Measurements from ENCODE around the gene S100A14.
"Not testable (repeated sequence)": the region's sequence is repeated elsewhere in the genome, so short reads cannot be mapped to it uniquely, and the experiment has no call there.

Gene S100A14

GRCh38 chr1:153587314-153587713 lies 28.8 kb downstream of the S100A14 start:
- no peak for DNase-seq (ENCODE audit: low read depth in 2 of 2)

- no peak for DNase-seq (ENCODE audit: low read depth in 2 of 2)
These were observed 29.8 kb downstream of the S100A14 start for GRCh38 chr1:153586347-153586746.

DNA sequence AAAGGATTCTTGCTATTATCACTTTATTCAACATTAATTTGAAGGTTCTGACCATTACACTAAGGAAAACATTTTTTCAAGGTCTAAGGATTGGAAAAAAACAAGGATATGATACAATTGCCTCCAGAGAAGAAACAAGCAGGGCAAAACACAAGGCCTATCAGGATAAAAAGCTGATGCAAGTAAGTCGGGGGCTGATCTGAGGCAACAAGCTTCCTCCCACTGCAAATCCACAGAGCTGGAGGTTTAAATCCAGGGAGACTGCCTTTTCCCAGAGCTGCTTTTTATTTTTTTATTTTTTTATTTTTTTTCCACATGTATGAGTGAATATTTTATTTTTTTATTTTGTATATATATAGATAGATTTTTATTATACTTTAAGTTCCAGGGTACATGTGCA lies 31.1 kb downstream of the S100A14 start:
- DNase-seq (ENCODE audit: low read depth in 2 of 2): no peak

- no peak for DNase-seq (ENCODE audit: low read depth in 2 of 2)
These were observed 32.1 kb downstream of the S100A14 start for GRCh38 chr1:153583976-153584375.

DNA sequence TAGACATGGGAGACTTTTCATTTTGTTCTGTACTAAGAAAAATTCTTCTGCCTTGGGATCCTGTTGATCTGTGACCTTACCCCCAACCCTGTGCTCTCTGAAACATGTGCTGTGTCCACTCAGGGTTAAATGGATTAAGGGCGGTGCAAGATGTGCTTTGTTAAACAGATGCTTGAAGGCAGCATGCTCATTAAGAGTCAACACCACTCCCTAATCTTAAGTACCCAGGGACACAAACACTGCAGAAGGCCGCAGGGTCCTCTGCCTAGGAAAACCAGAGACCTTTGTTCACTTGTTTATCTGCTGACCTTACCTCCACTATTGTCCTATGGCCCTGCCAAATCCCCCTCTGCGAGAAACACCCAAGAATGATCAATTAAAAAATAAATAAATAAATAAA lies 32.6 kb downstream of the S100A14 start:
- DNase-seq (ENCODE audit: low read depth in 2 of 2): not testable (repeated sequence)

DNA sequence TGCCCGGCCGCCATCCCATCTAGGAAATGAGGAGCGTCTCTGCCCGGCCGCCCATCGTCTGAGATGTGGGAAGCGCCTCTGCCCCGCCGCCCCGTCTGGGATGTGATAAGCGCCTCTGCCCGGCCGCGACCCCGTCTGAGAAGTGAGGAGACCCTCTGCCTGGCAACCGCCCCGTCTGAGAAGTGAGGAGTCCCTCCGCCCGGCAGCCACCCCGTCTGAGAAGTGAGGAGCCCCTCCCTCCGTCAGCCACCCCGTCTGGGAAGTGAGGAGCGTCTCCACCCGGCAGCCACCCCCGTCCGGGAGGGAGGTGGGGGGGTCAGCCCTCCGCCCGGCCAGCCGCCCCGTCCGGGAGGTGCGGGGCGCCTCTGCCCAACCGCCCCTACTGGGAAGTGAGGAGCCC lies 33.3 kb downstream of the S100A14 start:
- not testable (repeated sequence) for DNase-seq (ENCODE audit: low read depth in 2 of 2)

- no peak for DNase-seq (ENCODE audit: low read depth in 2 of 2)
These were observed 37.2 kb downstream of the S100A14 start for GRCh38 chr1:153578936-153579335.

DNA sequence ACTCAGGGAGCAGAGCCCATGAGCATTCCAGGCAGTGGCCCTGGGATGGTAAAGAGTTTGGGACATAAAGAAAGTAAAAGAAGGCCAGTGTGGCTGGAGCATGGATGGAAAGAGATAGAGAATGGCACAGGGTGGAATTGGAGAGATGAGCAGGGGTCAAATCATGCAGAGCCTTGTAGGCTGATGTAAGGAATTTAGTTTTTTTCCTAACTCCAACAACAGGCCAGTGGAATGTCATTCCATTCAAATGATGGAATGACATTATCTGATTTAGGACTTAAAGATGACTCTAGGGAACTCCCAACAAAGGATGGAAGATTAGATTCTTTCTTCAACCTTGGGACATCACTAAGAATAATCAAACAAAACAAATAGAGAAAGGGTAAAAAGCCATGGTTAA lies 37.6 kb downstream of the S100A14 start:
- no peak for DNase-seq (ENCODE audit: low read depth in 2 of 2)

- DNase-seq (ENCODE audit: low read depth in 2 of 2): no peak
These were observed 38.5 kb downstream of the S100A14 start for GRCh38 chr1:153577624-153578051.

DNA sequence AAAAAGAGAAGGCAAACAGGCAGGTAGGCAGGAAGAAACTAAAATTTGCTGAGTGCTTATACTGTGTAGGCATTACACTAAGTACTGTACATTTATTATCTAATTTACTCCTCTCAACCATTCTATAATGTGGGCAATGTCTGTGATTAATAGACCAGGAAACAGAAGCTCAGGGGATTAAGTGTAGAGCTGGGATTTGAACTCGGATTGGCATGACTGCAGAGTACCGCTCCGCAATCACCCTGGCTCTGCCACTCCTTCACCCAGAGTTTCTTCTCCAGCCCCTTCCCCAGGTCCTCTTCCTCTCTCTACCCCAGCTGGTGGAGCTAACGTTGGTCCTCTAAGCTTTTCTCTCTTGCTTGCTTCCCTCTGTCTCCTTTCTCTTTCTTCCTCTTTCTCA lies 39.0 kb downstream of the S100A14 start:
- no peak for DNase-seq (ENCODE audit: low read depth in 2 of 2)

- not testable (repeated sequence) for DNase-seq (ENCODE audit: low read depth in 2 of 2)
These were observed 40.6 kb downstream of the S100A14 start for GRCh38 chr1:153575497-153575896.

GRCh38 chr1:153575081-153575491 lies 41.0 kb downstream of the S100A14 start:
- DNase-seq (ENCODE audit: low read depth in 2 of 2): not testable (repeated sequence)

DNA sequence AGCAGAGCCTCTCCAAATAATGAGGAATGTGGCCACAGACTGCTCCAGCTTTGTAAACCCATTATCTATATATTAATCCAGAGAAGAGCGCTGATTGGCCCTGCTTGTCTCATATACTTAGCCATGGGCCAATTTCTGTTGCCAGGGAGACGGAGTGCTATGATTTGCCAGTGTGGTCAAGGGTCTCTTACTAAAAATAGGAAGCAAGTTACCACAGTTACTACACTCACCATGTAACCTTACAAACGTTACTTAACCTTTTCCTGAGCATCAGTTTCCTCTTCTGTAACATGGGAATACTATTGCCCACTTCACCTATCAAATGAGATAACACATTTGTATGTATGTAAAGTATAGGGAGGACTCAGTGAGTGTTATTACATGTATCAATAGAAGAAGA lies 42.8 kb downstream of the S100A14 start:
- DNase-seq (ENCODE audit: low read depth in 2 of 2): no peak

DNA sequence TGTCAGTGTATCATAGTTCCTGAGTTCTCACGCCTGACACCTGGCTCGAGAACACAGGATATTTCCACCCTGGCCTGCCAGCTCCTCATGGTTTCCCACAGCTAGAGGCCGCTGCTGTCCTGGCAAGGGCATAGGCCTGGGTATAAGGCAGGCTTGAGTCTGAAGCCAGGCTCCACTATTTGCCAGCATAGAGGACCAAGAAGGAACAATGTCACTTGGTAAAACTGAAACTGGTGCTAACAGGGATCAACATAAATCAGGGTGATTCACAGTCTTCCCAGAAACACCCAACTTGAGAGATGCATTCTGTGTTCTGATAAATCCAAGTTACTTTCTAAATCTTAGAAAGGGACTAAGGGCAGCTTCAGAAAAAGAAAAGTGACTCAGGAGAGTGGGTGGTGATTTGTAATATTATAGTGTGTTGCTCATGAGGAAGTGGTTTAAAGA lies 43.5 kb downstream of the S100A14 start:
- DNase-seq (ENCODE audit: low read depth in 2 of 2): peak in 1 of 2 donors; percentile 45

DNA sequence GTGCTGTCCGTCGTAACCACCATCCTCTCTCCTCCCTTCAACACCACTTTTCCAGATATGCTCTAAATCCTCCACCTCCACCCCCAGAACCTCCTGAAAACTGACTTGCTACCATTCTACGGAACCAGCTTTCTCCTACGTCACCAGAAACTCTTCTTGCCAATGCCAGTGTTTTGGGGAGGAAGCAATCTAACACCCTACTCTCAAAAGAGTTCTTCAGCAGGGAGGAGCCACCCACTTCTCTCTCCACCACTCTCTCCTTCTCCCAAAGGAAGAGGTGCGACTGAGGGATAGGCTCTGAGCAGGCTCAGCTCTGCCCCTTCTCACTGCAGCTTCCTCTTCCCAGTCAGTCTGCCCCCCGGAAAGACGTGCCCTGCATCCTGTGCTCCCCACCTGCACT lies 44.4 kb downstream of the S100A14 start:
- DNase-seq (ENCODE audit: low read depth in 2 of 2): no peak

GRCh38 chr1:153570874-153571273 lies 45.3 kb downstream of the S100A14 start:
- no peak for DNase-seq (ENCODE audit: low read depth in 2 of 2)

DNA sequence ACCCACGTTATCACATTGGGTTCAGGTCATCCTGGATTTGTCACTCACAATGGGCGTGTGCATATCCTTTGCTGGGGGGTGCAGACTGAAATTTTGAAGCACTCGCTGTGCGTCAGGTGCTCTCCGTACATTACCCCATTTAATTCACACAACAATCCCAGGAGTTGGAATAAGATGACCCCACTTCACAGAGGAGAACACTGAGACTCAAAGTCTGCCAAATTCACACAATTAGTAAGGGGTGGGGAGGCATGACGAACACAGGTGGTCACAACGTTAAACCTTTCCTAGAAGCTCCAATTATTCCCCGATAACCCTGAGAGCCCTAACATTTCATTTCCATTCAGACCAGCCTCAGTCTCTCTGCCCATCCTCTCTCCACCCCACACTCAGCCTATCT lies 46.7 kb downstream of the S100A14 start:
- DNase-seq (ENCODE audit: low read depth in 2 of 2): no peak

GRCh38 chr1:153568367-153569099 lies 47.6 kb downstream of the S100A14 start:
- DNase-seq (ENCODE audit: low read depth in 2 of 2): peak; percentile 70 to 86

GRCh38 chr1:153567621-153568366 lies 48.3 kb downstream of the S100A14 start:
- peak in 1 of 2 donors; percentile 31 for DNase-seq (ENCODE audit: low read depth in 2 of 2)

DNA sequence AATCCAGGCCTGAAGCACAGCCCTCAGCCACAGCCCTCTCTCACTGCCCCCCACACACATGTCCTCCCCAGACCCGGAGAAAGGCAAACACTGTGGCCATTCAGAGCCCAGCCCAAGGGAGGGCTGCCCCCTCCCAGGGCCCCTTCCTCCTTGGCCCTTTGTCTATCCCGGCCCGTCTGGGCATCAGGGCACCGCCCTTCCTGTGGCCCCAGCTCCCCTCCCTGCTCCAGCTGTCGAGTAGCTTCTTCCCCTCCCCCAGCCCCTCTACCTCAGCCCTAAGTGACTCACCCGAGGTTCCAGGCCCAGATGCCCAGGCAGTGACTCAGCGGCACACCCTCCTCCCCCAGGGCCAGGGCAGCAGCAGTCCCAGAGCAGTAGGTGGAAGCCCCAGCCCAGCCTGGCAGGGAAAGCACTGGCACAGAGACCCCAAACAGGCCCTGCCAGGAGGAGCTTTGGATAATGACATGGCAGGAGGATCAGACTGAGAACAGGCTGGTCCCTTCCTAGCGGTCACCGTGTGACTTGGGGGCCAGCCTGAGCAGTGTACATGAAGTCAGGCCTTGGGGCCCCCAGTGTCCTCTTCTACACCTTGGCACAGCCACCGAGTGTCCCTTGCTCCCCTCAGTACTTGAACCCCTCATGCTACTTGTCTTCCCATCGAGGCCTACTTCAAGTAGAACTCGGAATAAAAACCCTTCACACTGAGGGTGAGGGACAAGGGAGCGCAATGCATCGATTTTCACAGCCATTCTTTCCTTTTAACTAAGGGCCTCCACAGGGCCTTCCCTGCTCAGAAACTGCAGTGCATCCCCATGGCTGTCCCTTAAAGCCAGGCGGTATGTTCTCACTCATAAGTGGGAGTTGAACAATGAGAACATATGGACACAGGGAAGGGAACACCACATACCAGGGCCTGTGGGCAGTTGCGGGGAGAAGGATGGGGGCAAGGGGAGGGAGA lies 49.4 kb downstream of the S100A14 start:
- peak; percentile 81 to 83 for DNase-seq (ENCODE audit: low read depth in 2 of 2)

- DNase-seq (ENCODE audit: low read depth in 2 of 2): peak in 1 of 2 donors; percentile 39
These were observed 50.4 kb downstream of the S100A14 start, which contains the start of gene S100A2 for GRCh38 chr1:153565529-153566374. TSS of gene S100A2 (minus strand) at chr1:153565844. CDS start at chr1:153563877, 1,967 bp downstream.

Data from activated CD4-positive, alpha-beta T cell treated with anti-CD3 and anti-CD28 coated beads for 24 hours (primary cell).